Mesangial cell (primary cell): ENCODE measurements around the gene GPR42. TPM values are rescaled to one million over a fixed set of nuclear protein-coding genes. Genes with fewer than 3 reads are reported as not detected.

Experiments
- total RNA-seq: library from RNA; depleted of rRNA; stranded (reverse); fragments of >200 nt; gene quantifications from 2 replicates; pipeline ENCODE4 v1.2.3, GENCODE V29; 2015

The GPR42 gene, protein sequence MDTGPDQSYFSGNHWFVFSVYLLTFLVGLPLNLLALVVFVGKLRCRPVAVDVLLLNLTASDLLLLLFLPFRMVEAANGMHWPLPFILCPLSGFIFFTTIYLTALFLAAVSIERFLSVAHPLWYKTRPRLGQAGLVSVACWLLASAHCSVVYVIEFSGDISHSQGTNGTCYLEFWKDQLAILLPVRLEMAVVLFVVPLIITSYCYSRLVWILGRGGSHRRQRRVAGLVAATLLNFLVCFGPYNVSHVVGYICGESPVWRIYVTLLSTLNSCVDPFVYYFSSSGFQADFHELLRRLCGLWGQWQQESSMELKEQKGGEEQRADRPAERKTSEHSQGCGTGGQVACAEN
- total RNA-seq: not detected in 2 replicates

DNA sequence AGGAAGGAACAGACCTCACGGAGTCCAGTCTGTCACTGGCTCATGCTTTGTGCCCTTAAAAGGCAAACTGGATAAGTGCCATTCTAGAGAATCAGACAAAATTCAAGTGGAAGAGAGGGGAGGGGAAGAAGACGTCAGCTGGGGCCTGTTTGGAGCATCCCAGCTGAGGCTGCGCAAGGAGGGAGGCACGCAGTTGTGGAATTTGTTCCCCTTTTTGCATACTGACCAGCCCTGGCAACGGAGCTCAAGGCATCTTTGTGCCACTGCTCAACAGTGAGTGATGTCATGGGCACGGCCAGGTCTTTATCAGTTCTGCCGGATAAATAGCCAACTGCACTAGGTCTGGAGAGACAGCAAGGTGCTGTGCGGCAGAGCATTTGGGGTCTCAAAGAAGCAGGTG is at the start of gene GPR42:
Gene GPR42, plus strand, starts transcription at position 347 of the 400 bp plus-strand sequence. CDS start 292 bp downstream, outside the sequence.

DNA sequence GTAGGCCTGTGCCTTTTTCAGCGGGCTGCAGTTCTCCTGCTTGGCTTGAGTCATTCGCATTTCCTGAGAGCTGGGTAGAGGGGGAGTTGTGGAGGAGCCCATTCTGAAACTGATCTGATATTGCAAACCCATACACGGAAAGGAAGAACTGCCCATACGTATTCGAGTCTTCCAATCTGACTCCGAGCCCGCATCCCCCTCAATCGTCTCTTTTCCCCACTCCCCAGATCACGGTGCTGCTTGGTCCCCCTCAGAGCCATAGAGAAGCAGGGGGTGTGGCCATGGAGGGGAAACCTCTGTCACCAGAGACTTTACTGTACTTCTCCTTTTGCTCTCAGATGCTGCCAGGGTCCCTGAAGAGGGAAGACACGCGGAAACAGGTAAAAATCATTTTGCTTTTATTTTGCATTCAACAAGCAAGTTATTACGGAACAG is 42.0 kb upstream of the GPR42 start, which contains the start of gene CD22:
Gene CD22, plus strand, starts transcription at position 337 of the 435 bp plus-strand sequence. CDS start 2,854 bp downstream, outside the sequence.

DNA sequence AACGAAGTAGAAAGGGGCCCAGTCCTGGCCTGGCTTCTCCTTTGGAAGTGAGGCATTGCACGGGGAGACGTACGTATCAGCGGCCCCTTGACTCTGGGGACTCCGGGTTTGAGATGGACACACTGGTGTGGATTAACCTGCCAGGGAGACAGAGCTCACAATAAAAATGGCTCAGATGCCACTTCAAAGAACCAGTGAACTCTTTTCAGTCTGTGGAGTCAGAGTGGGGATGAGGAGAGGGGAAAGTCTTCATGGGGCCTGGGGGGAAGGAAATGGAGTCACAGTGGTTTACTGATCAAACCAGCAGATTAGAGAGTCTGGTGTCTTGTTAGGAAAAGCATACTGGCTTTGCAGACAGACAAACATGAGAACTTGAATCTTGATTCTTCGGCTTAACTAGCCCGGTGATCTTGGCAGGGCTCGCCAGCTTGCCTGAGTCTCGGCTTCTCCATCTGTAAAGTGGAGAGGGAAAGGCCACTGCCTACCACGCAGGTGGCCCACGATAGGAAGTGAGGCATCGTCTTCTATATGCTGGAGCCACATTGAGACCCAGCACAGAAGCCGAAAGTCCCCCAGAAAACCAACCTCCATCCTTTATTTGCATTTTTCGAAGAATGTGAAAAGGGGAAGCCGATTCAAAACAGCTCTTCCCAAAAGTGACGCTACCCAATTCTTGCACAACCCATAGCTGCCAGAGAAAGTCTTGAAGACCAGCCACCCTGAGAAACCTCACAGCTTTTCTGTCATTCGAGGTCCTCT is 23.5 kb upstream of the GPR42 start, which contains the start of gene FFAR1:
Gene FFAR1, plus strand, starts transcription at position 732 of the 759 bp plus-strand sequence. CDS start 3,650 bp downstream, outside the sequence.

DNA sequence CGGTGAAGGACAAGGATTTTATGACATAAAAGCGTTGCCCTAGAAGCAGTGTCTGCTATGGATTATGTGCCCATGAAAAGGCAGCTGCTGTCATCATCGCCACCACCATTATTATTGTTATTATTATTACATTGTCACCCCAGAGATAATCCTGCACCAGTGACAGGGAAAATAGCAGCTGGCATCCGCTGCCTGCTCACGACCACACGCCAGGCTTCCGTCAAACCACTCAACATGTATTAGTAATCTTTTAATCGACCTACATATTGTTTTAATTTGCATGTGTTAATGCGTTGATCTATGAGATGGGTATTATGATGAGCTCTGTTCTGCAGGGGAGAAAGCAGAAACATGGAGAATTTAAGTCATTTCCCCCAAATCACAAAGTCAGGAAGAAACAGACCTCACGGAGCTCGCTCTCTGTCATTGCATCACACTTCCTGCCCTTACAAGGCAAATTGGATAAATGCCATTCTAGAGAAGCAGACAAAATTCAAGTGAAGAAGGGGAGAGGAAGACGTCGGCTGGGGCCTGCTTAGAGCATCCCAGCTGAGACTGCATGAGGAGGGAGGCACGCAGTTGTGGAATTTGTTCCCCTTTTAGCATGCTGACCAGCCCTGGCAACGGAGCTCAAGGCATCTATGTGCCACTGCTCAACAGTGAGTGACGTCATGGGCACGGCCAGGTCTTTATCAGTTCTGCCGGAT is 12.8 kb upstream of the GPR42 start, which contains the start of gene FFAR3:
Gene FFAR3, plus strand, starts transcription at position 594 of the 707 bp plus-strand sequence. CDS start 431 bp downstream, outside the sequence.

Other genes with a start within 250 kb of the GPR42 start
- 0.49 TPM in 1 of 2 replicates, not detected in the other for gene LGI4, start 236.0 kb upstream of the GPR42 start, total RNA-seq
- 0.89 TPM in 1 of 2 replicates, not detected in the other for gene FXYD1, start 232.2 kb upstream of the GPR42 start, total RNA-seq
- gene FXYD7, start 227.8 kb upstream of the GPR42 start, total RNA-seq: 0.25 TPM in 1 of 2 replicates, not detected in the other
- 104 and 144 TPM in 2 replicates for gene FXYD5, start 216.3 kb upstream of the GPR42 start, total RNA-seq
- not detected in 2 replicates for gene FAM187B, start 142.3 kb upstream of the GPR42 start, total RNA-seq
- gene LSR, start 122.1 kb upstream of the GPR42 start, total RNA-seq: 39.8 and 88.1 TPM in 2 replicates
- gene USF2, start 102.1 kb upstream of the GPR42 start, total RNA-seq: 69.4 and 83.2 TPM in 2 replicates
- gene HAMP, start 88.5 kb upstream of the GPR42 start, total RNA-seq: not detected in 2 replicates
- gene MAG, start 78.9 kb upstream of the GPR42 start, total RNA-seq: 0.25 TPM in 1 of 2 replicates, not detected in the other
- 1.1 TPM in 1 of 2 replicates, not detected in the other for gene CD22, start 41.9 kb upstream of the GPR42 start, total RNA-seq
- not detected in 2 replicates for gene FFAR1, start 23.2 kb upstream of the GPR42 start, total RNA-seq
- not detected in 2 replicates for gene FFAR3, start 12.6 kb upstream of the GPR42 start, total RNA-seq
- gene FFAR2, start 77.2 kb downstream of the GPR42 start, total RNA-seq: not detected in 2 replicates
- not detected in 2 replicates for gene KRTDAP, start 119.4 kb downstream of the GPR42 start, total RNA-seq
- 29.5 and 70.4 TPM in 2 replicates for gene DMKN, start 142.6 kb downstream of the GPR42 start, total RNA-seq
- not detected in 2 replicates for gene SBSN, start 157.2 kb downstream of the GPR42 start, total RNA-seq
- not detected in 2 replicates for gene GAPDHS, start 162.4 kb downstream of the GPR42 start, total RNA-seq
- gene TMEM147, start 174.6 kb downstream of the GPR42 start, total RNA-seq: 118 and 129 TPM in 2 replicates
- gene ATP4A, start 192.6 kb downstream of the GPR42 start, total RNA-seq: not detected in 2 replicates
- not detected in 2 replicates for gene PMIS2, start 215.1 kb downstream of the GPR42 start, total RNA-seq
- gene HAUS5, start 241.7 kb downstream of the GPR42 start, total RNA-seq: 7.5 and 20.7 TPM in 2 replicates